ENCODE results near the gene EQTN. TPM values are rescaled to one million over a fixed set of nuclear protein-coding genes. Genes with fewer than 3 reads are reported as not detected.

Gene EQTN
- total RNA-seq, 1 experiment from 2014 or later, result not detected

- Histone ChIP-seq H3K9ac (ENCODE audit: low read length) (no peak overlapping the region), H3K4me3 (replicated peaks in 1 of 2; ENCODE audit: low read depth in 1 of 2, low read length in 2 of 2) (no peak overlapping the region), H3K4me2 (ENCODE audit: low read length) (no peak overlapping the region), H3K79me2 (ENCODE audit: insufficient read depth, low read length) (no peaks in the 10 kb centered on the region), H2AFZ (ENCODE audit: low read depth, low read length, poor library complexity, severe bottlenecking) (no peak overlapping the region), H4K20me1 (ENCODE audit: insufficient read depth) (no peaks in the 10 kb centered on the region), H3K27ac (ENCODE audit: low read depth, low read length) (no peak overlapping the region), H3K36me3 (ENCODE audit: control insufficient read depth in 1 of 2, insufficient read depth in 2 of 2, low read length in 2 of 2) (no peaks in the 10 kb centered on the region), H3K27me3 (ENCODE audit: insufficient read depth, low read length) (peaks cover 13% of the 10 kb centered on the region), H3K9me3 (ENCODE audit: control insufficient read depth in 1 of 2, insufficient read depth in 1 of 2, low read depth in 1 of 2, low read length in 2 of 2) (no peaks in the 10 kb centered on the region), H3K4me1 (ENCODE audit: control insufficient read depth in 1 of 2, insufficient read depth in 2 of 2, low read length in 2 of 2) (no peaks in the 10 kb centered on the region), H3K9me2 (ENCODE audit: insufficient read depth) (no peaks in the 10 kb centered on the region)
- TF ChIP-seq ZFX (IDR thresholded peaks at IDR 0.05), result no peak
- intact Hi-C loops (cut with micrococcal nuclease), result no loop called here
- no peak for DNase-seq (ENCODE audit: low read depth, low spot score)
- ChIA-PET CTCF (no interaction called here), POLR2A (no interaction called here), RAD21 (ENCODE audit: low non-redundant PET in 1 of 2, low total read pairs in 2 of 2, uncharacterized antibody in 2 of 2, unreplicated experiment in 2 of 2) (no interaction called here)
- BruUV-seq (replicated peaks), result no TSS peak
- ATAC-seq, result no peak
These were observed 11.9 kb upstream of the EQTN start for GRCh38 chr9:27308691-27309390.

GRCh38 chr9:27304521-27304920 lies 7.6 kb upstream of the EQTN start:
- Histone ChIP-seq H3K4me2 (ENCODE audit: low read length) (no peak overlapping the region), H4K20me1 (ENCODE audit: insufficient read depth) (no peaks in the 10 kb centered on the region), H3K4me1 (ENCODE audit: control insufficient read depth in 1 of 2, insufficient read depth in 2 of 2, low read length in 2 of 2) (no peaks in the 10 kb centered on the region), H3K9me3 (ENCODE audit: control insufficient read depth in 1 of 2, insufficient read depth in 1 of 2, low read depth in 1 of 2, low read length in 2 of 2) (no peaks in the 10 kb centered on the region), H3K9ac (ENCODE audit: low read length) (no peak overlapping the region), H3K4me3 (replicated peaks in 1 of 2; ENCODE audit: low read depth in 1 of 2, low read length in 2 of 2) (no peak overlapping the region), H3K27ac (ENCODE audit: low read depth, low read length) (no peak overlapping the region), H3K9me2 (ENCODE audit: insufficient read depth) (no peaks in the 10 kb centered on the region), H3K36me3 (ENCODE audit: control insufficient read depth in 1 of 2, insufficient read depth in 2 of 2, low read length in 2 of 2) (no peaks in the 10 kb centered on the region), H3K79me2 (ENCODE audit: insufficient read depth, low read length) (no peaks in the 10 kb centered on the region), H3K27me3 (ENCODE audit: insufficient read depth, low read length) (0 out of 2 replicates have a peak, but pooled peaks cover 6% of the 10 kb centered on the region), H2AFZ (ENCODE audit: low read depth, low read length, poor library complexity, severe bottlenecking) (no peak overlapping the region)
- no peak for TF ChIP-seq FOSL1 (IDR thresholded peaks at IDR 0.05; ENCODE audit: low read depth)
- no peak for TF ChIP-seq ZBTB33 (IDR thresholded peaks at IDR 0.05; ENCODE audit: extremely low read depth, insufficient replicate concordance, low read length)
- TF ChIP-seq EZH2 (IDR thresholded peaks at IDR 0.05), result no peak
- no peak for TF ChIP-seq POLR2AphosphoS5 (IDR thresholded peaks at IDR 0.05; ENCODE audit: low read depth, low read length)
- TF ChIP-seq SRF (IDR thresholded peaks at IDR 0.05; ENCODE audit: low read depth), result no peak
- TF ChIP-seq ZFX (IDR thresholded peaks at IDR 0.05), result no peak
- TF ChIP-seq SP1 (IDR thresholded peaks at IDR 0.05; ENCODE audit: low read depth), result no peak
- TF ChIP-seq MAX (IDR thresholded peaks at IDR 0.05), result no peak
- TF ChIP-seq CBX3 (IDR thresholded peaks at IDR 0.05; ENCODE audit: low read depth), result no peak
- no peak for TF ChIP-seq SIN3A (IDR thresholded peaks at IDR 0.05; ENCODE audit: low read depth)
- TF ChIP-seq CEBPB (IDR thresholded peaks at IDR 0.05; ENCODE audit: low read depth), result no peak
- no peak for TF ChIP-seq YY1 (IDR thresholded peaks at IDR 0.05; ENCODE audit: extremely low read depth, insufficient replicate concordance, low read depth, low read length)
- TF ChIP-seq RAD21 (IDR thresholded peaks at IDR 0.05; ENCODE audit: low read depth), result no peak
- TF ChIP-seq POLR2A (IDR thresholded peaks at IDR 0.05; ENCODE audit: borderline replicate concordance, extremely low read depth, insufficient read depth, insufficient read length), result no peak
- no peak for TF ChIP-seq CTCF (IDR thresholded peaks at IDR 0.05 in 2 of 3, conservative IDR thresholded peaks at IDR 0.05 in 1 of 3; ENCODE audit: borderline replicate concordance in 1 of 3, insufficient read depth in 1 of 3, low read depth in 2 of 3, low read length in 2 of 3)
- TF ChIP-seq EZH2phosphoT487 (IDR thresholded peaks at IDR 0.05; ENCODE audit: borderline replicate concordance), result no peak
- CTCF ChIA-PET, result no interaction called here
- RAD21 ChIA-PET (ENCODE audit: low non-redundant PET in 1 of 2, low total read pairs in 2 of 2, uncharacterized antibody in 2 of 2, unreplicated experiment in 2 of 2), result no interaction called here
- DNase-seq (ENCODE audit: low read depth, low spot score) (no peak), ATAC-seq (no peak)
- no TSS peak for BruUV-seq (replicated peaks)
- POLR2A ChIA-PET, result no interaction called here
- intact Hi-C loops (cut with micrococcal nuclease), result no loop called here

All from HCT116 (cell line).